OCI-LY3 (cell line): Measurements from ENCODE around the gene MAGI2.

ENCODE experiments used
- H2AFZ ChIP-seq: fragments of 200-600, 300-600 bp; shearing (Covaris generic); 2 replicates; pipeline ENCODE4 v1.6.0; 2014; ENCODE audit warnings: antibody characterized with exemption, low read depth, low read length
- H3K27ac ChIP-seq: fragments of 200-600, 300-600 bp; sonication (generic); 2 replicates; pipeline ENCODE4 v1.5.1; 2014; ENCODE audit warnings: mild to moderate bottlenecking, low read length, moderate library complexity, mixed read lengths
- H3K27me3 ChIP-seq: fragments of 200-600, 300-600 bp; sonication (generic); 2 replicates; pipeline ENCODE4 v1.6.1; 2014; ENCODE audit warnings: low read depth, low read length, mixed read lengths
- H3K36me3 ChIP-seq: fragments of 200-600, 300-600 bp; sonication (generic); replicated peaks from 2 replicates; pipeline ENCODE3; 2014; ENCODE audit warnings: low read depth, low read length, mixed read lengths
- H3K4me1 ChIP-seq: fragments of 300-600, 200-600 bp; sonication (generic); 2 replicates; pipeline ENCODE4 v1.6.1; 2014; ENCODE audit warnings: low read length, mixed read lengths
- H3K4me2 ChIP-seq: fragments of 200-600, 300-600 bp; sonication (generic); 2 replicates; pipeline ENCODE4 v1.6.1; 2014; ENCODE audit warnings: low read length, mixed read lengths
- H3K4me3 ChIP-seq: fragments of 300-600, 200-600 bp; sonication (generic); 2 replicates; pipeline ENCODE4 v1.5.1; 2014; ENCODE audit warnings: antibody characterized with exemption, mild to moderate bottlenecking, low read length, moderate library complexity
- H3K79me2 ChIP-seq: fragments of 300-600, 200-600 bp; shearing (Covaris generic); 2 replicates; pipeline ENCODE4 v1.6.1; 2014; ENCODE audit warnings: mild to moderate bottlenecking, low read length, mixed read lengths
- H3K9ac ChIP-seq: fragments of 300-600, 200-600 bp; shearing (Covaris generic); 2 replicates; pipeline ENCODE4 v1.6.0; 2014; ENCODE audit warnings: mild to moderate bottlenecking, low read length, moderate library complexity
- H3K9me3 ChIP-seq: fragments of 200-600, 300-600 bp; shearing (Covaris generic); 2 replicates; pipeline ENCODE4 v1.6.1; 2014; ENCODE audit warnings: low read length, mixed read lengths; ENCODE audit not compliant: insufficient read depth
- H4K20me1 ChIP-seq: fragments of 200-600, 300-600 bp; sonication (generic); 2 replicates; pipeline ENCODE4 v1.6.1; 2016; ENCODE audit warnings: low read length, mixed read lengths; ENCODE audit not compliant: insufficient read depth
- EZH2phosphoT487 ChIP-seq: fragments of 200-600 bp; shearing (Covaris generic); IDR thresholded peaks from 2 replicates; pipeline ENCODE4 v1.6.1; 2018; ENCODE audit warnings: antibody characterized with exemption, mixed run types, low read depth
- TF ChIP-seq, protein P1 (sequence below): fragments of 200-600, 300-600 bp; sonication (generic); IDR thresholded peaks from 2 replicates; pipeline ENCODE4 v1.5.1; 2014; ENCODE audit warnings: antibody characterized with exemption, low read length, low read depth

The MAGI2 gene

DNA sequence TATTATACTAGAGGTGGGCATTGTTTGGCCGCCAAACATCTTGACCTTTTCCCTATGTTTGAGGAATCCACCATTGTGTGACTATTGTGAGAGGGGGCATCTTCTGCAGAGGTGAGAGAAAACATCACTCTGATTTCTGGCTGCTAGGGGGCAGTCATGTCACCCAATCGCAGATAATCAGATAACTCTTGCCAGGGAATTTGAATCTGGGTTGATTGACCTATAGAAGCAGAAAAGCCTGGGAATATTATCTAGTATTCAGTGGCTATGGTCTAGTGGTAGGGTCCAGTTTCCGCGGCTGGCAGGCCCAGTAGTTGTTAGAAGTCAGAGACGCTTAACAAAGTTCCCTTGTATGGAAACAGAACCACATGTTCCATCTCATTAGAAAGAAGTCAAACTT is 846.4 kb downstream of the MAGI2 start:
- H3K4me2 ChIP-seq: no peak overlapping the region
- no peak overlapping the region for H3K9ac ChIP-seq
- H3K27ac ChIP-seq: no peak overlapping the region
- TF ChIP-seq EZH2phosphoT487: no peak
- TF ChIP-seq, protein P1, sequence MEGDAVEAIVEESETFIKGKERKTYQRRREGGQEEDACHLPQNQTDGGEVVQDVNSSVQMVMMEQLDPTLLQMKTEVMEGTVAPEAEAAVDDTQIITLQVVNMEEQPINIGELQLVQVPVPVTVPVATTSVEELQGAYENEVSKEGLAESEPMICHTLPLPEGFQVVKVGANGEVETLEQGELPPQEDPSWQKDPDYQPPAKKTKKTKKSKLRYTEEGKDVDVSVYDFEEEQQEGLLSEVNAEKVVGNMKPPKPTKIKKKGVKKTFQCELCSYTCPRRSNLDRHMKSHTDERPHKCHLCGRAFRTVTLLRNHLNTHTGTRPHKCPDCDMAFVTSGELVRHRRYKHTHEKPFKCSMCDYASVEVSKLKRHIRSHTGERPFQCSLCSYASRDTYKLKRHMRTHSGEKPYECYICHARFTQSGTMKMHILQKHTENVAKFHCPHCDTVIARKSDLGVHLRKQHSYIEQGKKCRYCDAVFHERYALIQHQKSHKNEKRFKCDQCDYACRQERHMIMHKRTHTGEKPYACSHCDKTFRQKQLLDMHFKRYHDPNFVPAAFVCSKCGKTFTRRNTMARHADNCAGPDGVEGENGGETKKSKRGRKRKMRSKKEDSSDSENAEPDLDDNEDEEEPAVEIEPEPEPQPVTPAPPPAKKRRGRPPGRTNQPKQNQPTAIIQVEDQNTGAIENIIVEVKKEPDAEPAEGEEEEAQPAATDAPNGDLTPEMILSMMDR: peak; percentile 58
- H3K79me2 ChIP-seq: no peaks in the 10 kb centered on the region
- H3K4me3 ChIP-seq: no peak overlapping the region
- H4K20me1 ChIP-seq: 0 out of 2 replicates have a peak, but pooled peaks cover 3% of the 10 kb centered on the region
- no peak overlapping the region for H2AFZ ChIP-seq
- H3K36me3 ChIP-seq: no peaks in the 10 kb centered on the region
- no peaks in the 10 kb centered on the region for H3K9me3 ChIP-seq
- no peaks in the 10 kb centered on the region for H3K27me3 ChIP-seq
- H3K4me1 ChIP-seq: no peaks in the 10 kb centered on the region

GRCh38 chr7:78605119-78605518 is 848.3 kb downstream of the MAGI2 start:
- H3K36me3 ChIP-seq: no peaks in the 10 kb centered on the region
- no peaks in the 10 kb centered on the region for H3K4me1 ChIP-seq
- TF ChIP-seq, protein P1: no peak
- TF ChIP-seq EZH2phosphoT487: no peak
- H3K79me2 ChIP-seq: no peaks in the 10 kb centered on the region
- H2AFZ ChIP-seq: no peak overlapping the region
- H3K9me3 ChIP-seq: no peaks in the 10 kb centered on the region
- H3K27me3 ChIP-seq: no peaks in the 10 kb centered on the region
- H4K20me1 ChIP-seq: 0 out of 2 replicates have a peak, but pooled peaks cover 3% of the 10 kb centered on the region
- no peak overlapping the region for H3K9ac ChIP-seq
- H3K27ac ChIP-seq: no peak overlapping the region
- H3K4me3 ChIP-seq: no peak overlapping the region
- no peak overlapping the region for H3K4me2 ChIP-seq

- Histone ChIP-seq H2AFZ (no peak overlapping the region), H3K36me3 (no peaks in the 10 kb centered on the region), H3K79me2 (no peaks in the 10 kb centered on the region), H3K27me3 (no peaks in the 10 kb centered on the region; the same call in 1 of the 2 replicates), H3K4me1 (no peaks in the 10 kb centered on the region), H4K20me1 (no peaks in the 10 kb centered on the region), H3K27ac (no peak overlapping the region), H3K4me3 (no peak overlapping the region), H3K9me3 (no peaks in the 10 kb centered on the region), H3K4me2 (no peak overlapping the region), H3K9ac (no peak overlapping the region)
- TF ChIP-seq, protein P1: no peak
- TF ChIP-seq EZH2phosphoT487: no peak
These were observed 851.7 kb downstream of the MAGI2 start for GRCh38 chr7:78601728-78602127.

DNA sequence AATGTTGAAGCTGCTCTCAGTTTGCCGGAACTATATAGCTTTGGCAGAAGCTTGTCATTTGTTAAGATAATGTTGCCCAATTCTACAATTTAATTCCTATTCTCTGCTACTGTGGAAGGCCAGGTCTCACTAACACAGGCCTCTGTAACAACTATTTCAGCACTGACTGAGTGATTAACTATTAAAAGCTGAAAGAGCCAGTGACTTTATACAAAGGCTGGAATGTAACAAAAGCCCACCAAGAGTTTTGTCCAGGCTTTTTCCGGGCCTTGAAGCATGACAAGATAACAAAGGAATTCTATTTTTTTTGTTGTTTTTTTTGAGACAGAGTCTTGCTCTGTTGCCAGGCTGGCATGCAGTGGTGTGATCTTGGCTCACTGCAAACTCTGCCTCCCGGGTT is 859.3 kb downstream of the MAGI2 start:
- Histone ChIP-seq H3K36me3 (no peaks in the 10 kb centered on the region), H3K27ac (no peak overlapping the region), H3K4me1 (no peaks in the 10 kb centered on the region), H3K4me3 (no peak overlapping the region), H3K9ac (no peak overlapping the region), H3K4me2 (no peak overlapping the region), H3K79me2 (no peaks in the 10 kb centered on the region), H3K27me3 (no peaks in the 10 kb centered on the region; the same call in 1 of the 2 replicates), H4K20me1 (no peaks in the 10 kb centered on the region), H2AFZ (no peak overlapping the region), H3K9me3 (no peaks in the 10 kb centered on the region)
- TF ChIP-seq, protein P1: no peak
- TF ChIP-seq EZH2phosphoT487: no peak
